Measurements from ENCODE around the gene RNLS. TPM values are rescaled to one million over a fixed set of nuclear protein-coding genes. Genes with fewer than 3 reads are reported as not detected.

RNLS gene
- total and polyA plus RNA-seq, 2 of the 4 experiments (the other 2 are of a cell fraction) = 4.5 to 7.0 TPM

- no peak overlapping the region for H2BK15ac ChIP-seq (ENCODE audit: low read depth, low read length)
Observed at GRCh38 chr10:88620441-88620840, 37.3 kb upstream of the RNLS start.

More at GRCh38 chr10:88620441-88620840, 37.3 kb upstream of the RNLS start:
- ChIA-PET CTCF (no interaction called here), POLR2A (ENCODE audit: unreplicated experiment) (no interaction called here)
- no peak overlapping the region for H3K4me2 ChIP-seq (ENCODE audit: low read depth, low read length)
- no peak overlapping the region for H3K4me3 ChIP-seq (ENCODE audit: insufficient read depth, low read depth, low read length)
- H3K36me3 ChIP-seq (ENCODE audit: control insufficient read depth, insufficient read depth, low read length) = no peaks in the 10 kb centered on the region
- ATAC-seq (ENCODE audit: low read depth) (no peak), DNase-seq (no peak)
- H3K9ac ChIP-seq (ENCODE audit: low read depth, low read length) = no peak overlapping the region
- no peak overlapping the region for H3K18ac ChIP-seq (ENCODE audit: low read depth, low read length)
- no peak overlapping the region for H3K27ac ChIP-seq (ENCODE audit: insufficient read depth, low read length)
- no peaks in the 10 kb centered on the region for H3K79me1 ChIP-seq (ENCODE audit: low read depth in 1 of 2, low read length in 2 of 2)
- H3K4ac ChIP-seq (ENCODE audit: low read depth, low read length) = no peak overlapping the region
- no peak overlapping the region for H2BK120ac ChIP-seq (ENCODE audit: low read depth, low read length)
- in situ Hi-C loops (cut with MboI; ENCODE audit: low sequenced_read_pairs) = no loop called here
- no peaks in the 10 kb centered on the region; the same call in 1 of the 2 replicates for H3K27me3 ChIP-seq (ENCODE audit: control insufficient read depth, insufficient read depth, low read length)
- TF ChIP-seq, protein P1, sequence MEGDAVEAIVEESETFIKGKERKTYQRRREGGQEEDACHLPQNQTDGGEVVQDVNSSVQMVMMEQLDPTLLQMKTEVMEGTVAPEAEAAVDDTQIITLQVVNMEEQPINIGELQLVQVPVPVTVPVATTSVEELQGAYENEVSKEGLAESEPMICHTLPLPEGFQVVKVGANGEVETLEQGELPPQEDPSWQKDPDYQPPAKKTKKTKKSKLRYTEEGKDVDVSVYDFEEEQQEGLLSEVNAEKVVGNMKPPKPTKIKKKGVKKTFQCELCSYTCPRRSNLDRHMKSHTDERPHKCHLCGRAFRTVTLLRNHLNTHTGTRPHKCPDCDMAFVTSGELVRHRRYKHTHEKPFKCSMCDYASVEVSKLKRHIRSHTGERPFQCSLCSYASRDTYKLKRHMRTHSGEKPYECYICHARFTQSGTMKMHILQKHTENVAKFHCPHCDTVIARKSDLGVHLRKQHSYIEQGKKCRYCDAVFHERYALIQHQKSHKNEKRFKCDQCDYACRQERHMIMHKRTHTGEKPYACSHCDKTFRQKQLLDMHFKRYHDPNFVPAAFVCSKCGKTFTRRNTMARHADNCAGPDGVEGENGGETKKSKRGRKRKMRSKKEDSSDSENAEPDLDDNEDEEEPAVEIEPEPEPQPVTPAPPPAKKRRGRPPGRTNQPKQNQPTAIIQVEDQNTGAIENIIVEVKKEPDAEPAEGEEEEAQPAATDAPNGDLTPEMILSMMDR (conservative IDR thresholded peaks at IDR 0.05; ENCODE audit: low read depth, low read length) = no peak
- no peak for TF ChIP-seq RAD21 (IDR thresholded peaks at IDR 0.05; ENCODE audit: low read length)
- no peak for TF ChIP-seq SMC3 (IDR thresholded peaks at IDR 0.05; ENCODE audit: low read depth, low read length)
- no peak for TF ChIP-seq MAZ (IDR thresholded peaks at IDR 0.05; ENCODE audit: borderline replicate concordance, low read depth, low read length)
- TF ChIP-seq MXI1 (IDR thresholded peaks at IDR 0.05; ENCODE audit: borderline replicate concordance, low read depth, low read length) = no peak
- TF ChIP-seq NFE2L2 (IDR thresholded peaks at IDR 0.05; ENCODE audit: low read depth, low read length) = no peak
- TF ChIP-seq, protein P2, sequence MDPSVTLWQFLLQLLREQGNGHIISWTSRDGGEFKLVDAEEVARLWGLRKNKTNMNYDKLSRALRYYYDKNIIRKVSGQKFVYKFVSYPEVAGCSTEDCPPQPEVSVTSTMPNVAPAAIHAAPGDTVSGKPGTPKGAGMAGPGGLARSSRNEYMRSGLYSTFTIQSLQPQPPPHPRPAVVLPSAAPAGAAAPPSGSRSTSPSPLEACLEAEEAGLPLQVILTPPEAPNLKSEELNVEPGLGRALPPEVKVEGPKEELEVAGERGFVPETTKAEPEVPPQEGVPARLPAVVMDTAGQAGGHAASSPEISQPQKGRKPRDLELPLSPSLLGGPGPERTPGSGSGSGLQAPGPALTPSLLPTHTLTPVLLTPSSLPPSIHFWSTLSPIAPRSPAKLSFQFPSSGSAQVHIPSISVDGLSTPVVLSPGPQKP (IDR thresholded peaks at IDR 0.05; ENCODE audit: borderline replicate concordance, low read depth, low read length) = no peak
- no peak for TF ChIP-seq FOS (IDR thresholded peaks at IDR 0.05; ENCODE audit: low read depth, low read length)
- TF ChIP-seq RFX5 (IDR thresholded peaks at IDR 0.05; ENCODE audit: low read depth, low read length) = no peak
- no peak for TF ChIP-seq RCOR1 (IDR thresholded peaks at IDR 0.05; ENCODE audit: insufficient replicate concordance, low read length)
- no peak for TF ChIP-seq USF2 (IDR thresholded peaks at IDR 0.05; ENCODE audit: low read depth, low read length)
- no peak for TF ChIP-seq MAFK (IDR thresholded peaks at IDR 0.05; ENCODE audit: low read depth, low read length)
- no peak for TF ChIP-seq BHLHE40 (IDR thresholded peaks at IDR 0.05; ENCODE audit: low read depth, low read length)
- no peak for TF ChIP-seq POLR2A (IDR thresholded peaks at IDR 0.05; ENCODE audit: low read depth, low read length)
- no peak for TF ChIP-seq CHD1 (IDR thresholded peaks at IDR 0.05; ENCODE audit: low read depth, low read length)
- TF ChIP-seq CEBPB (IDR thresholded peaks at IDR 0.05; ENCODE audit: low read depth, low read length) = no peak
- no peak overlapping the region for H3K56ac ChIP-seq (ENCODE audit: extremely low read depth, insufficient read depth, low read length)
- intact Hi-C loops (cut with micrococcal nuclease) = no loop called here
- no peak overlapping the region for H4K5ac ChIP-seq (ENCODE audit: low read depth, low read length)
- H3K9me1 ChIP-seq (ENCODE audit: insufficient read depth, low read length) = no peaks in the 10 kb centered on the region
- no TSS peak for BruUV-seq (replicated peaks)
- no peak overlapping the region for H4K8ac ChIP-seq (ENCODE audit: low read depth in 2 of 2, low read length in 2 of 2)
- no peaks in the 10 kb centered on the region for H3K9me3 ChIP-seq (ENCODE audit: control insufficient read depth, insufficient read depth, low read length)
- no peak overlapping the region for H2BK5ac ChIP-seq (ENCODE audit: low read depth, low read length, poor library complexity, severe bottlenecking)
- dilution Hi-C loops (cut with HindIII; ENCODE audit: low sequenced_read_pairs, unreplicated experiment) = no loop called here
- H2AK9ac ChIP-seq (replicated peaks; ENCODE audit: low read depth, low read length, poor library complexity) = no peak overlapping the region
- H2AFZ ChIP-seq (replicated peaks; ENCODE audit: low read length, poor library complexity) = no peak overlapping the region
- no peak overlapping the region for H2BK20ac ChIP-seq (ENCODE audit: low read depth, low read length)
- no peak overlapping the region for H3K23ac ChIP-seq (ENCODE audit: low read depth, low read length)
- H2AK5ac ChIP-seq (ENCODE audit: low read depth, low read length) = no peak overlapping the region
- H3K4me1 ChIP-seq (ENCODE audit: control insufficient read depth, insufficient read depth, low read length) = no peaks in the 10 kb centered on the region
- no peak overlapping the region for H4K91ac ChIP-seq (ENCODE audit: insufficient read depth, low read depth, low read length)
- no peaks in the 10 kb centered on the region for H4K20me1 ChIP-seq (ENCODE audit: insufficient read depth, low read length)
- no peak overlapping the region for H3K14ac ChIP-seq (replicated peaks; ENCODE audit: low read depth, low read length)
- WGBS, 2 experiments (ENCODE audit: extremely low coverage in 2 of 2, insufficient read length in 1 of 2) = no CpG with 5 or more reads among the region's 1 CpG

Data from IMR-90 (cell line).